DOHH2 (cell line): ENCODE data around the gene RGS3.

Source experiments
- H3F3A ChIP-seq: fragments of 200-600 bp; sonication (generic), shearing (Covaris generic); 2 replicates; pipeline ENCODE4 v1.6.0; 2016; ENCODE audit warnings: antibody characterized with exemption, mild to moderate bottlenecking; ENCODE audit not compliant: control insufficient read depth, insufficient read depth
- H3K27ac ChIP-seq: fragments of 200-600 bp; sonication (generic); 2 replicates; pipeline ENCODE4 v1.5.1; 2014; ENCODE audit warnings: low read depth, mild to moderate bottlenecking, low read length, moderate library complexity
- H3K27me3 ChIP-seq: fragments of 200-600 bp; sonication (generic); 2 replicates; pipeline ENCODE4 v1.6.1; 2014; ENCODE audit warnings: mild to moderate bottlenecking, low read length, mixed read lengths; ENCODE audit not compliant: control insufficient read depth
- H3K36me3 ChIP-seq: fragments of 200-600 bp; sonication (generic); 2 replicates; pipeline ENCODE4 v1.6.1; 2014; ENCODE audit warnings: mild to moderate bottlenecking, low read length, moderate library complexity, mixed read lengths; ENCODE audit not compliant: control insufficient read depth
- H3K4me1 ChIP-seq: fragments of 200-600 bp; sonication (generic); 2 replicates; pipeline ENCODE4 v1.6.1; 2014; ENCODE audit warnings: mild to moderate bottlenecking, low read length, mixed read lengths; ENCODE audit not compliant: control insufficient read depth
- H3K4me2 ChIP-seq: fragments of 200-600 bp; sonication (generic); 2 replicates; pipeline ENCODE4 v1.6.0; 2014; ENCODE audit warnings: mild to moderate bottlenecking, low read length, moderate library complexity
- H3K4me3 ChIP-seq: fragments of 200-600 bp; sonication (generic); 2 replicates; pipeline ENCODE4 v1.5.1; 2014; ENCODE audit warnings: mild to moderate bottlenecking, low read length, mixed read lengths
- H3K79me2 ChIP-seq: fragments of 200-600 bp; sonication (generic); 2 replicates; pipeline ENCODE4 v1.6.1; 2014; ENCODE audit warnings: mild to moderate bottlenecking, low read length, mixed read lengths; ENCODE audit not compliant: control insufficient read depth
- H3K9me2 ChIP-seq: fragments of 200-600 bp; sonication (generic); replicated peaks from 2 replicates; pipeline ENCODE4 v1.6.1; 2014; ENCODE audit warnings: mild to moderate bottlenecking, low read length, mixed read lengths; ENCODE audit not compliant: control insufficient read depth
- H3K9me3 ChIP-seq: fragments of 200-600 bp; sonication (generic); 2 replicates; pipeline ENCODE4 v1.6.1; 2014; ENCODE audit warnings: antibody characterized with exemption, low read length, mixed read lengths; ENCODE audit not compliant: control insufficient read depth, insufficient read depth
- H4K20me1 ChIP-seq: fragments of 200-600 bp; sonication (generic); 2 replicates; pipeline ENCODE4 v1.6.0; 2014; ENCODE audit warnings: low read depth, mild to moderate bottlenecking, antibody characterized with exemption, low read length, moderate library complexity; ENCODE audit not compliant: control insufficient read depth, insufficient read depth
- EZH2phosphoT487 ChIP-seq: fragments of 200-600 bp; sonication (generic); IDR thresholded peaks from 2 replicates; pipeline ENCODE4 v1.6.1; 2017; ENCODE audit warnings: borderline replicate concordance, mild to moderate bottlenecking, antibody characterized with exemption, low read length, moderate library complexity, mixed read lengths
- TF ChIP-seq, protein P1 (sequence below): fragments of 200-600 bp; sonication (generic); IDR thresholded peaks from one replicate; pipeline ENCODE4 v1.5.1; 2014; ENCODE audit warnings: antibody characterized with exemption, mild to moderate bottlenecking, low read depth, low read length; ENCODE audit not compliant: poor library complexity, severe bottlenecking

RGS3 gene

DNA sequence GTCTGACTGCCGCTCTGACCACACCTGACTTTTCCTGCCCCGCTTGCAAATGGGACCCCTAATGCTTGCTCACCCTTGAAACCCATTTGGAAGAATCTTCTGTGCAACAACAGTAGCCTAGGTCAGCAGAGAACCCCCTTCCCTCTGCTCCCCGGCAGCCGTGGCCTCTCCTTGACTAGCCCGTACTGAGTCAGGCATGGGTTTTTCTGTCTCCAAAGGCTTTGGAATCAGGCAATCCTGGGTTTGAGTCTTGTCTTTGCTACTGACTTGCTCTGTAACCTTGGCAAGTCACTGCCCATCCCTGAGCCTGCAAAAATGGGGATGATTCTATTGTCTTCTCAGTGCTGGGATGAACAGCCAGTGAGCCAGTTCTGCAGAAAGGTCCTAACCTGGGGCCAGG is 135.4 kb downstream of the RGS3 start:
- H3K4me1 ChIP-seq, result peaks cover 32% of the 10 kb centered on the region

DNA sequence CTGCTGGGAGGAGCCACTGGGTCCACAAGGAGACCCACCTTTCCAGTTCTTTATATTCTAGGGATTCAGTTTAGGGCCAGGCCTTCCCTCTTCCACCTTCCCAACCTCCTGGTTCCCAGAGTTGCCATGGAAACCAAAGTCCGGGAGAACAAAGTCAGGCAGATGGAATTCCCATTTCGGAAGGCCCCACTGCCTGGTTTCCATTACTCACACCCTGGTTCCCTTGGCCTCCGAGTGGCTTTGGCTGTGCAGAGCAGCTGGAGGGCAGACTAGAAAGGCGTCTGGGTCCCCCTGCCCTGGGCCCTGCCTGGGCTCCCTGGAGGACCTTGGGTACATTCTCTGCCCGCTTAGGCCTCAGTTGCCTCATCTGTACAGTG is 136.1 kb downstream of the RGS3 start:
- TF ChIP-seq, protein P1, sequence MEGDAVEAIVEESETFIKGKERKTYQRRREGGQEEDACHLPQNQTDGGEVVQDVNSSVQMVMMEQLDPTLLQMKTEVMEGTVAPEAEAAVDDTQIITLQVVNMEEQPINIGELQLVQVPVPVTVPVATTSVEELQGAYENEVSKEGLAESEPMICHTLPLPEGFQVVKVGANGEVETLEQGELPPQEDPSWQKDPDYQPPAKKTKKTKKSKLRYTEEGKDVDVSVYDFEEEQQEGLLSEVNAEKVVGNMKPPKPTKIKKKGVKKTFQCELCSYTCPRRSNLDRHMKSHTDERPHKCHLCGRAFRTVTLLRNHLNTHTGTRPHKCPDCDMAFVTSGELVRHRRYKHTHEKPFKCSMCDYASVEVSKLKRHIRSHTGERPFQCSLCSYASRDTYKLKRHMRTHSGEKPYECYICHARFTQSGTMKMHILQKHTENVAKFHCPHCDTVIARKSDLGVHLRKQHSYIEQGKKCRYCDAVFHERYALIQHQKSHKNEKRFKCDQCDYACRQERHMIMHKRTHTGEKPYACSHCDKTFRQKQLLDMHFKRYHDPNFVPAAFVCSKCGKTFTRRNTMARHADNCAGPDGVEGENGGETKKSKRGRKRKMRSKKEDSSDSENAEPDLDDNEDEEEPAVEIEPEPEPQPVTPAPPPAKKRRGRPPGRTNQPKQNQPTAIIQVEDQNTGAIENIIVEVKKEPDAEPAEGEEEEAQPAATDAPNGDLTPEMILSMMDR, result no peak
- TF ChIP-seq EZH2phosphoT487, result no peak
- no peaks in the 10 kb centered on the region for H3F3A ChIP-seq
- no peak overlapping the region for H3K4me3 ChIP-seq
- no peaks in the 10 kb centered on the region for H3K9me3 ChIP-seq
- 0 out of 2 replicates have a peak, but pooled peaks cover 3% of the 10 kb centered on the region for H4K20me1 ChIP-seq
- no peaks in the 10 kb centered on the region for H3K79me2 ChIP-seq
- no peak overlapping the region for H3K27ac ChIP-seq
- H3K9me2 ChIP-seq, result no peaks in the 10 kb centered on the region
- peaks cover 33% of the 10 kb centered on the region for H3K4me1 ChIP-seq
- H3K27me3 ChIP-seq, result no peaks in the 10 kb centered on the region
- no peaks in the 10 kb centered on the region for H3K36me3 ChIP-seq
- no peak overlapping the region for H3K4me2 ChIP-seq

More for the DNA sequence above, 135.4 kb downstream of the RGS3 start:
- no peaks in the 10 kb centered on the region for H3K9me2 ChIP-seq
- no peak overlapping the region for H3K4me2 ChIP-seq
- no peaks in the 10 kb centered on the region for H3F3A ChIP-seq
- no peaks in the 10 kb centered on the region for H3K27me3 ChIP-seq
- H3K79me2 ChIP-seq, result no peaks in the 10 kb centered on the region
- H3K9me3 ChIP-seq, result no peaks in the 10 kb centered on the region
- H4K20me1 ChIP-seq, result 0 out of 2 replicates have a peak, but pooled peaks cover 3% of the 10 kb centered on the region
- H3K27ac ChIP-seq, result no peak overlapping the region
- no peak for TF ChIP-seq EZH2phosphoT487
- TF ChIP-seq, protein P1, result no peak
- H3K36me3 ChIP-seq, result no peaks in the 10 kb centered on the region
- no peak overlapping the region for H3K4me3 ChIP-seq

DNA sequence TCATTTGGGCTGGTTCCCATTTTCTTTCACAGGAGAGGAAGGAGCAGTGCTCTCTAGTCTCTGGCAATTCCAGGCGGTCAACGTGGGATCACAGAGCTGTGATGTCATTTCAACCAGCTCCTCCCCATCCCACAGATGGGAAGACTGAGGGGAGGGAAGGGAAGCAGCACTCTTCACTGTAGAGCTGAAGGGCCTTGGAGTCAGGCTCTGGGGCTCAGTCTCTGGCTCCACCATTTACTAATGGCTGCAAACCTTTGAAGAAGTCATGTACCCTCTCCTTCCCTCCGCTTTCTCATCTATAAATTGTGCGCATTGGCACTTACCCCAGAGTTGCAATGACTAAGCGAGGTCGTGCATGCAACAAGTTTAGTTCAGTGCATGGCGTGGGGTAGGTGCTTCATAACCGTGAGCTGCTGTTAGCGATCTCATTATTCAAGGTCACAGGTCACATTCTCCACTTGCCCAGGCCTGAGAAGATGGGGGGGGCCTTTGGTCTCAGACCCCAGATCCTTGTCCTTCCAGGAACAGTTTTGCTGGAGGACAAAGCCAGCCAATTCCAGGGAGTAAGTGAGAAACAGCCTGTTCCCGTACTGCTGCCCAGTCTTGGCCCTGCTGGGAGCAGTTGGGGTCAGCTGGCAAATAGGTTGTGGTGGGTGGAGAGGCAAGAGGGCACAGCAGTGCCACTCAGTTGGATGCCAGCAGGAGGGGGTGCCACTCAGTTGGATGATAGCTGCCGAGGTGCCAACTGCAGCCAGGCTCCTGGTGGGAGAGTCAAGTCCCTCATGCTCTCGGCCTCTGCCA is 136.7 kb downstream of the RGS3 start:
- H3K79me2 ChIP-seq, result no peaks in the 10 kb centered on the region
- no peaks in the 10 kb centered on the region for H3K9me3 ChIP-seq
- H3K4me2 ChIP-seq, result no peak overlapping the region
- no peak overlapping the region for H3K4me3 ChIP-seq
- H3F3A ChIP-seq, result no peaks in the 10 kb centered on the region
- H4K20me1 ChIP-seq, result 0 out of 2 replicates have a peak, but pooled peaks cover 3% of the 10 kb centered on the region
- no peak overlapping the region for H3K27ac ChIP-seq
- H3K9me2 ChIP-seq, result no peaks in the 10 kb centered on the region
- H3K36me3 ChIP-seq, result no peaks in the 10 kb centered on the region
- H3K4me1 ChIP-seq, result peaks cover 33% of the 10 kb centered on the region
- TF ChIP-seq, protein P1, result no peak
- TF ChIP-seq EZH2phosphoT487, result no peak
- H3K27me3 ChIP-seq, result no peaks in the 10 kb centered on the region
